Measurements from ENCODE around the gene MYADM. TPM values are rescaled to one million over a fixed set of nuclear protein-coding genes. Genes with fewer than 3 reads are reported as not detected.
"Not testable (repeated sequence)": the region's sequence is repeated elsewhere in the genome, so short reads cannot be mapped to it uniquely, and the experiment has no call there.

Gene MYADM
- total RNA-seq, 1 donor from 2014 or later: 422 TPM

DNA sequence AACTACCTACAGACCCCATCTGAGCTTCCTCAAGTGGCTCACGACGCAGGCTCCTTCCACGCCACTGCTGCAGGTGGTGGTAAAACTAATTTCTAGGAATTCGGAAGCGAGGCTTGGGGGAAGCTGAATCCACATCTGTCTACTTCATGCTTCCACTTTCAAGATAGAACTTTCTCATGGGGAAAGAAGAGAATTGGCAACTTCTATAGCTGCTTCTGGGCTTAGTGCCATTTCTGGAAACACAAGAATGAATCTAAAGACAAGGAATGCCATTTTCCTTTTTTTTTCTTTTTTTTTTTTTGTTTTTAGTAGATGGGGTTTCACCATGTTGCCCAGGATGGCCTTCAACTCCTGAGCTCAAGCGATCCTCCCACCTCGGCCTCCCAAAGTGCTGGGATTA, 40.8 kb upstream of the MYADM start:
- Histone ChIP-seq H3K27ac (no peak overlapping the region), H3K4me3 (no peak overlapping the region), H3K4me1 (no peaks in the 10 kb centered on the region), H3K9me3 (no peaks in the 10 kb centered on the region), H3K36me3 (no peaks in the 10 kb centered on the region), H3K27me3 (no peaks in the 10 kb centered on the region)
- TF ChIP-seq CTCF (IDR thresholded peaks at IDR 0.05): no peak
- intact Hi-C loops (cut with DNase I): no loop called here
- no peak for DNase-seq (ENCODE audit: low spot score in 2 of 2)

DNA sequence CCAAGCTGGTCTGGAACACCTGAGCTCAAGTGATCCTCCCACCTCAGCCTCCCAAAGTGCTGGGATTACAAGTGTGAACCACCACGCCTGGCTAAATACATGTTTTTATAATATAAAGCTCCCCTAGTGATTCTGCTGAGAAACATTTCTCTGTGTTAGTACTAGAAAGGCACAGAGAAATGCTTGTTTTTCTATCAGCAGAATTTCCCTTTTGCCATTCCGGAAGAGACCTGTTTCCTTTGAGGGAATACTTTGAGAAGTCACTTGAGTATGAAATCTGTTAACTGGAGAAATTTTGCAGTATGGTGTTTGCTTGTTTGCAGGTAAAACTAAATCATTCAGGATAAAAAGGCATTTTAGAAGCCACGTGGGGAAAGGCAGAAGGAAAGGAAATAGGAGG, 39.2 kb upstream of the MYADM start:
- no peaks in the 10 kb centered on the region for H3K4me1 ChIP-seq
- no peak overlapping the region for H3K27ac ChIP-seq
- H3K4me3 ChIP-seq: no peak overlapping the region
- TF ChIP-seq CTCF (IDR thresholded peaks at IDR 0.05): no peak
- no peaks in the 10 kb centered on the region for H3K27me3 ChIP-seq
- no peak for DNase-seq (ENCODE audit: low spot score in 2 of 2)
- no peaks in the 10 kb centered on the region for H3K36me3 ChIP-seq
- intact Hi-C loops (cut with DNase I): no loop called here
- H3K9me3 ChIP-seq: no peaks in the 10 kb centered on the region

DNA sequence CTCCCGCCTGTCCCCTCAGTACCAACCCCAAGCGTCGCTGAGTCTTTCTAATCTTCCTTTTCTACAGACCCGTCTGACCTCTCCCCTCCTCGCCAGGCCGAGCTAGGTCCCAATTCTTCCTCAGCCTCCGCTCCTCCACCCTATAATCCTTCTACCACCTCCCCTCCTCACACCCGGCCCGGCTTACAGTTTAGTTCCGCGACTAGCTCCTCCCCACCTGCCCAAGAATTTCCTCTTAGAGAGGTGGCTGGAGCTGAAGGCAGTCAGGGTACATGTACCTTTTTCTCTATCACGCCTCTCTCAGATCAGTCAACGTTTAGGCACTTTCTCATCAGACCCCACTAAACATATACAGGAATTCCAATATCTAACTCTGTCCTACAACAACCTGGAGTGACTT, 34.8 kb upstream of the MYADM start:
- DNase-seq (ENCODE audit: low spot score in 2 of 2); H3K4me3 ChIP-seq; H3K9me3 ChIP-seq; H3K27ac ChIP-seq; H3K4me1 ChIP-seq; intact Hi-C loops (cut with DNase I); H3K27me3 ChIP-seq; H3K36me3 ChIP-seq: not testable (repeated sequence)

- intact Hi-C loops (cut with DNase I); H3K27ac ChIP-seq; H3K27me3 ChIP-seq; H3K36me3 ChIP-seq; DNase-seq (ENCODE audit: low spot score in 2 of 2); H3K4me1 ChIP-seq; H3K4me3 ChIP-seq; H3K9me3 ChIP-seq: not testable (repeated sequence)
Measured at GRCh38 chr19:53838446-53838845, 29.2 kb upstream of the MYADM start.

DNA sequence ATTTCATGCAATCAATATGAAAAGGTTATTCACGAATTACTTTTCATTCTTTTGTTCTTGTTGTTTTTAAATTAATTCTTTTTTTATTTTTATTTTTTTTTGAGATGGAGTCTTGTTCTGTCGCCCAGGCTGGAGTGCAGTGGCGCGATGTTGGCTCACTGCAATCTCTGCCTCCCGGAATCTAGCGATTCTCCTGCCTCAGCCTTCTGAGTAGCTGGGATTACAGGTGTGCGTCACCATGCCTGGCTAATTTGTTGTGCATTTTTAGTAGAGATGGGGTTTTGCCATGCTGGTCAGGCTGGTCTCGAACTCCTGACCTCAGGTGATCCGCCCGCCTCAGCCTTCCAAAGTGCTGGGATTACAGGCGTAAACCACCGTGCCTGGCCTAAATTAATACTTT, 27.4 kb upstream of the MYADM start:
- H3K9me3 ChIP-seq; H3K4me1 ChIP-seq; H3K4me3 ChIP-seq; H3K27me3 ChIP-seq; H3K36me3 ChIP-seq; DNase-seq (ENCODE audit: low spot score in 2 of 2); intact Hi-C loops (cut with DNase I); H3K27ac ChIP-seq: not testable (repeated sequence)

GRCh38 chr19:53840914-53841313, 26.8 kb upstream of the MYADM start:
- H3K4me3 ChIP-seq; H3K27ac ChIP-seq; H3K27me3 ChIP-seq; H3K4me1 ChIP-seq; intact Hi-C loops (cut with DNase I); H3K9me3 ChIP-seq; H3K36me3 ChIP-seq; DNase-seq (ENCODE audit: low spot score in 2 of 2): not testable (repeated sequence)

DNA sequence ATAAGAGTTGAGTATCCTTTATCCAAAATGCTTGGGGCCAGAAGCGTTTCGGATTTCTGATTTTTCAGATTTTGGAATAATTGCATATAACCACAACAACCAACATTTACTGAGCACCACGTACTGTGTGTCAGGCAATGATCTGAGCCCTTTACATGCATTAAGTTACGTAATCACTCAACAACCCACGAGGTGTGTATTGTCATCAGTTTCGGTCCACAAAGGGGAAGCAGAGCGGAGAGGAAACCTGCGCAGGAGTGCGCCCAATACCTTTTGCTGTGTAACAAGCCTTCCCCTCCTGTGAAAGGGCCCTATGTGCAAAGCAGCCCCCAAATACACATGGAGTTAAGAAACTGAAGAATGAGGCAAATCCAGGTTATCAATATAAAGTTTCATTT, 22.8 kb upstream of the MYADM start:
- Histone ChIP-seq H3K4me1 (peaks cover 2 to 4% of the 10 kb centered on the region in 2 donors), H3K9me3 (no peaks in the 10 kb centered on the region), H3K27ac (no peak overlapping the region), H3K4me3 (no peak overlapping the region), H3K36me3 (no peaks in the 10 kb centered on the region), H3K27me3 (no peaks in the 10 kb centered on the region)
- no peak for TF ChIP-seq CTCF (IDR thresholded peaks at IDR 0.05)
- intact Hi-C loops (cut with DNase I): no loop called here
- DNase-seq (ENCODE audit: low spot score in 2 of 2): no peak

DNA sequence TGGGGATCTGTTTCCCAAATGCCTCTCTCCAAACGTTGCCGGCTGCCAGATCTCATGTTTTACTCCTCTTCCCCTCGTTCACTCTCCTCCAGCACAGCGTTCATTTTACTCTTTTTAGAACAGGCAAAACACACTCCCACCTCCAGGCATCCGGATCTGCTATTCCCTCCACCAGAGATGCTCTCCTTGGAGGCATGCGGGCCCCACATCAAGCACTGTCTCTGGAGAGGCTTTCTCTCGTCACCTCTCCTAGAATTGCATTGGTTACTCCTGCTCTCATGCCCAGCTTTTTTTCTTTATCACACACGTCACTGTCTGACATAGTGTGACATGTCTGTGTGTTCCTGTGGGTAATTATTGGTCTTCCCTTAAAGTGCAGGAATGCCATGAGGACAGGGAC, 20.1 kb upstream of the MYADM start:
- no peaks in the 10 kb centered on the region for H3K4me1 ChIP-seq
- intact Hi-C loops (cut with DNase I): no loop called here

More for the DNA sequence above, 20.1 kb upstream of the MYADM start:
- no peak for DNase-seq (ENCODE audit: low spot score in 2 of 2)
- no peak overlapping the region for H3K27ac ChIP-seq
- H3K9me3 ChIP-seq: no peaks in the 10 kb centered on the region
- no peak for TF ChIP-seq CTCF (IDR thresholded peaks at IDR 0.05)
- H3K4me3 ChIP-seq: no peak overlapping the region
- no peaks in the 10 kb centered on the region for H3K36me3 ChIP-seq
- H3K27me3 ChIP-seq: no peaks in the 10 kb centered on the region
